HG03139 (cell line): ENCODE data around the gene ZBTB47.

ENCODE experiments used
- ATAC-seq: cut with Tn5 transposase; IDR thresholded peaks from one replicate; pipeline ENCODE4 v1.9.1; 2021; ENCODE audit not compliant: unreplicated experiment

Gene ZBTB47

DNA sequence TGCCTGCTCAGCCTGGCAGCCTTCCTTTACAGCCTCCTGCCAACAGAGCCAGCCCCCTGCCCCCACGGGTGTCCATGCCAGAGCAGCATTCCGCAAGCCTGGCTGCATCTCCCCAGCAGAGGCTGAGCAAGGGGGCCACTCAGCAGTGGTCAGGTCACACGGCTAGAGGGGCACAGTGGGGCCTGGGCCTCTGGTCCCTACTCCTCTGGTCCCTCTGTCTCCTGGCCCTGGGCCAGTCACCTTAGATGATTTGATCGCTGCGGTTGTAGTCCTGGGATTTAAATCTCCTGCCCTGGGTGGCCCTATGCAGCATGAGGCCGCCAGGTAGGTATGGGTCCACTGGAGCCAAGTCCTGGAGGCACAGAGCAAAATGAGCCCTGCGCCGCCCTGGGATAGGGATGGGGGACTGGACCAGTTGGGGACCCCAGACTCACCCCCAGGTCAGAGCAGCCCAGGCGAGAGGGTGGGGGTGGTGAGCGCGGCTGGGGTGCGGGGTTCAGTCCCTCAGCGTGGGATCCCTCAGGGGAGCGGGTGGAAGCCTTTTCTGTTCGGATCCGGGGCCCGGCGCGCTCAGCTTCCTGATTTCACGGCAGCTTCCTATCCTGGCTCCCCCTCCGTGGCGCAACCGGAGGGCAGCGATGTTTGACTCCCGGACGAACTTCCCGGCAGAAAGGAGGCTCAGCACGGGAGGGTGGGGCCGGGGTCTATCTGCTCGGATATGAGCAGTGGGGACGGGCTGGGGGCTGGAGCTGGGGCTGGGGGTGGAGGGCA lies at the start of gene ZBTB47:
Gene ZBTB47, plus strand, starts transcription at position 138 of the 771 bp plus-strand sequence. CDS start 4,659 bp downstream, outside the sequence.
- no peak for ATAC-seq

- no peak for ATAC-seq
Observed at GRCh38 chr3:42605546-42606173, 47.8 kb upstream of the ZBTB47 start.

DNA sequence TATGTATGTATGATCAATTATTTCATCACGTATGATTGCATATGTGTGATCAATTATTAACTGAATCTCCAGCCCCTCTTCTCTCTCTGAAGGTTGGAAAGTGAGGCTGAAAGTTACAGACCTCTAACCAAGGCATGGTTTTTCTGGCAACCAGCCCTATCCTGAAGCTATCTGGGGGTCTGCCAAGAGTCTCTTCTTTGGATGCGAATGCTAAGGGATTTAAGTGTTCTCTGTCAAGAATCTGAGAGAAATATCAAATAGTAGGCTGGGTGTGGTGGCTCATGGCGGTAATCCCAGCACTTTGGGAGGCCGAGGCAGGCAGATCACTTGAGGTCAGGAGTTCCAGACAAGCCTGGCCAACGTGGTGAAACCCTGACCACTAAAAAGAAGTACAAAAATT lies 44.9 kb upstream of the ZBTB47 start:
- ATAC-seq: no peak

DNA sequence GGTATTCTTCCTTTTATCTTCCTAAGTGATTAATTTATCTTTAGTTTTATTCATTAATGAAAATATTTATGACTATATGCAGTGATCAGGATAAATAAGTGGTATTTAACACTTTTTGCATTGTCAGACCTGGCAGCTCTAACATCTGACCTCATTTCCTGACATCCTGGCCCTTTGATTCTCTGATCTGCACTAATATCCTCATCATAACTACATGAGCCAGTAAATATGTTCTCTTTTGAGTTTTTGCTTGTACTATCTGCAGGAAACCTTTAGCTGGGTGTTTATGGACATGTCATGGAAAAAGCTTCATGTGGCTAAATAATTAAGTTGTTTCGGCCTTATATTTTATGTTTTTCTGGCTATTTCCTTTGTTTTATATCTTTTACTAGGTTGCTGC lies 42.5 kb upstream of the ZBTB47 start:
- ATAC-seq: no peak

DNA sequence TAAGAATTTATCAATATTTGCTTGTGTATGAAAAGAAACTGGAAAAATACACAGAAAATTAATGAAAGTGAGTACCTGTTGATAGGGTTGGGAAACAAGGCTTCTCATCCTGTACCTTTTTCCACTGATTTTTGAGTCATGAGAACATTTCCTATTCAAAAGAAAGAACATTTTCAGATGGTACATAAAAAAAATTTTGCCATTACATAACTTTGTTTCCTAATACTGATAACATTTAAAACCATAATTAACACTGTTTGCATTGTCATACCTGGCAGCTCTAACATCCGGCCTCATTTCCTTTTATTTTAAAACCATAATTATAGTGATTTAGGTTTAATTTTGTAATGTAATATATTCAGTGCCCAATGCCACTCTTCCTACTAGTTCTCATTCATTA lies 41.3 kb upstream of the ZBTB47 start:
- no peak for ATAC-seq

GRCh38 chr3:42612928-42613327 lies 40.6 kb upstream of the ZBTB47 start:
- ATAC-seq: peak; percentile 63

GRCh38 chr3:42613462-42613861 lies 40.0 kb upstream of the ZBTB47 start:
- no peak for ATAC-seq

DNA sequence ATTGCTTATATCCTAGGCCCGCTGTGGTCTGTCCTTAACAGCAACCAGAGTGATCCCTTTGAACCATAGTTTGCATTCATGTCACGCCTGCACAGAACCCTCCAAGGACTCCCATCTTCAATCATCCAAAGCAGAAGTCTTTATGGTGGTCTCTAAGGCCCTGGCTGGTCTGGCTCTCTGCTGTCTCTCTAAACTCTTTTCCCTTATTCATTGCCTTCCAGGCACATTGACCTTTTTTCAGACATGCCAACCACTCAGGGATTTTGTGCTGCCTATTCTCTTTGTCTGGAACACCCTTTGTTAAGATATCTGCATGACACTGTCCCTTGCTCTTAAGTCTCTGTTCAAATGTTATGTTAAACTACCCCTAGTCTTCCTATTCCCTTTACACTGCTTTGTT lies 21.9 kb upstream of the ZBTB47 start:
- no peak for ATAC-seq

- no peak for ATAC-seq
Observed at GRCh38 chr3:42632146-42632545, 21.4 kb upstream of the ZBTB47 start.

DNA sequence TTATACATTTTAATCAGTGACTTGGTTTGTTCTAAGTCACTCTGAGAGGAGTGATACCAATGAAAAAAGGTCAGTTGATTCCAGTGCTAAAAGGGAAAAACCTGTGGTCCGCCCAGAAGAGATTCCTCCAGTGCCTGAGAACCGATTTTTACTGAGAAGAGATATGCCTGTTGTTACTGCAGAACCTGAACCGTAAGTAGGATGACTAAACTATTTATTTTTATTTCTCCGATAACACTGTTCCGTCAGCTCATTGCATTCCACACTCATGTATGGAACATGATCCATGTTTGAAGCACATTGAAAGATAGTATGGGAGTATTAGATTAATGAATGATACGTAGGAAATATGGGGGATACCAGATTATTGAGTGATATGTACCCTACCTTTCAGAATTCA lies 20.0 kb upstream of the ZBTB47 start:
- ATAC-seq: no peak

- no peak for ATAC-seq
Observed at GRCh38 chr3:42635111-42635510, 18.4 kb upstream of the ZBTB47 start.

- ATAC-seq: no peak
Observed at GRCh38 chr3:42637001-42637400, 16.5 kb upstream of the ZBTB47 start.

GRCh38 chr3:42638339-42638842 lies 15.1 kb upstream of the ZBTB47 start:
- ATAC-seq: no peak

DNA sequence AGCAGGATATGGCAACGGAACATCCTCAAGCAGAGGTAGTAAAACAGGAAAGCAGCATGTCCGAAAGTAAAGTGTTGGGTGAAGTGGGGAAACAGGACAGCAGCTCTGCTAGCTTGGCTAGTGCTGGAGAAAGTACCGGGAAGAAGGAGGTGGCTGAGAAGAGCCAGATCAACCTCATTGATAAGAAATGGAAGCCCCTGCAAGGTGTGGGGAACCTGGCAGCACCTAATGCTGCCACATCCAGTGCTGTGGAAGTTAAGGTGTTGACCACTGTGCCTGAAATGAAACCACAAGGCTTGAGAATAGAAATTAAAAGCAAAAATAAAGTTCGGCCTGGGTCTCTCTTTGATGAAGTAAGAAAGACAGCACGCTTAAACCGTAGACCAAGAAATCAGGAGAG lies 14.3 kb upstream of the ZBTB47 start:
- ATAC-seq: no peak

- no peak for ATAC-seq
Observed at GRCh38 chr3:42640129-42640528, 13.4 kb upstream of the ZBTB47 start.

DNA sequence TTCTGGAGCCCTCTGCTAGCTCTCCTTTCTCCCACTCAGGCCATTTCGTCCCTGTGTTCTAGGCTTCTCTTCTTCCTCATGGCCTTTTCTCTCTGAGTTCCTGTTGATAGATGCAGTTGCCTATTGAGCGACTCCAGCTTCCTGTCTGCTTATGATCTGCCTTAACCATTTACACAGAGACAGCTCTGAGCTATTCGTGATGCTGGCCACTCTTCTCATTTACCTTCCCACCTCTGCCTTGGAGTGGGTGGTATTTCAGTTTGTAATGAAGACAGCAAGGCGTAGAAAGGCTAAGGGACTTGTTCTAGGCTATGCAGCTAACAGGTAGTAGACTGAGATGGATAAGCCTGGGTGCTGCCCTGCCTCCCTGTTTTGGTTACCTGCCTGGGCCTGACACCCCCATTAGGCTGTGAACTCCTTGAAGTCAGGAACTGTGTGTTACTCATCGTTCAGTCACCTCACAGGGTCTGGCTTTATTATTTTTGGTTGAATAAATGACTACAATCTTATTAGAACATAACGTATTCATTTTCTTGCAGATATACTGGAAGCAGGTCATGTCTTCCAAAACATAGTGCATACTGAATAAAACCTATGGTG lies 12.6 kb upstream of the ZBTB47 start:
- ATAC-seq: no peak

DNA sequence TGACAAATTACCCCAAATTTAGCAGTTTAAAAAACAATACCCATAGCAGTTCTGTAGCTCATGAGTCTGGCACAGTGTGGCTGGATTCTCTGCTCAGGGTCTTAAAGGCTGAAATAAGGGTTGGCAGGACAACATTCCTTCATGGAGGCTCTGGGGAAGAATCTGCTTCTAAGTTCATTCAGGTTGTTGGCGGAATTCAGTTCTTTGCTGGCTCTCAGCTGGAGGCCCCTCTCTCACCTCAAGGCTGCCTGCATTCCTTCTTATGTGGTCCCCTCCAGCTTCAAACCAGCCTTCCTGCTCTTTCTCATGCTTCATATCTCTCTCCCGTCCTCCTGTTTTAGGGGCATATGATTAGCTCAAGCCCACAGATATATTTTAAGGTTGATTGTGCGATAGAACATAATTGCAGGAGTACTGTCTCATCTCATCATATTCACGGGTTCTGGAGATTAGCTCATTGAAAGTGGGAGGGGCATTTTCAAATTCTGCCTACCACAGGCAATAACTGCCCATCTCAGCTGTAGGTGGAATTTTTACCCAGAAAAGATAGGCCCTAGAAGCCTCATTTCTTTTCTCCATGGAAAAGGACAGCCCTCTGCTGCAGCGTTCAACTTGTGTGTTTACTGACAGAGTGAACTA lies 5.6 kb upstream of the ZBTB47 start:
- ATAC-seq: no peak

GRCh38 chr3:42649006-42649405 lies 4.5 kb upstream of the ZBTB47 start:
- no peak for ATAC-seq

DNA sequence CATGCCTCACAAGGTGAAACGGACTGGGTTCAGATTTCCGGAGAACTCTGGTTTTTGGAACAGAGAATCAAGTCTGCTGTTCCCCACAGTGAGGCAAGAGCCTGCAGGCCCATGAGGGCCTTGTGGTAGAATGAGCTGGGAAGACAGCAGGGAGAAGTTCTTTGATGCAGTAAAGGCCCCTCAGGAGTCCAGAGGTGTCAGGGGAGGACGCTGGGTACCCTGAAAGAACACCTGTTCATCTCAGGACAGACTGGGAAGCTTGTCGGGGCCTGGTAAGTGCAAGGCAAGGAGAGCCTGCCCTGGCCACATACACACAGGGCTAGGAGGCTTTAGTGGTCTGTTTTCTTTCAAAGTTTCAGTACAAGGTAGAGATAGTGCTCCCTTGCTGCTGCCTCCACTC lies 3.7 kb upstream of the ZBTB47 start:
- ATAC-seq: no peak

- ATAC-seq: no peak
Observed at GRCh38 chr3:42651248-42652091, 2.0 kb upstream of the ZBTB47 start.

- ATAC-seq: peak; percentile 11
Observed at GRCh38 chr3:42652251-42652610, 1.3 kb upstream of the ZBTB47 start.
